HG03460 (cell line): ENCODE results near the gene CERKL.
A peak's percentile ranks its signal among the peaks of the same experiment; 100 is the strongest.
"Not testable (repeated sequence)": the region's sequence is repeated elsewhere in the genome, so short reads cannot be mapped to it uniquely, and the experiment has no call there.

ENCODE experiments used
- ATAC-seq: cut with Tn5 transposase; IDR thresholded peaks from one replicate; pipeline ENCODE4 v1.9.1; 2021; ENCODE audit not compliant: unreplicated experiment

Gene CERKL, protein sequence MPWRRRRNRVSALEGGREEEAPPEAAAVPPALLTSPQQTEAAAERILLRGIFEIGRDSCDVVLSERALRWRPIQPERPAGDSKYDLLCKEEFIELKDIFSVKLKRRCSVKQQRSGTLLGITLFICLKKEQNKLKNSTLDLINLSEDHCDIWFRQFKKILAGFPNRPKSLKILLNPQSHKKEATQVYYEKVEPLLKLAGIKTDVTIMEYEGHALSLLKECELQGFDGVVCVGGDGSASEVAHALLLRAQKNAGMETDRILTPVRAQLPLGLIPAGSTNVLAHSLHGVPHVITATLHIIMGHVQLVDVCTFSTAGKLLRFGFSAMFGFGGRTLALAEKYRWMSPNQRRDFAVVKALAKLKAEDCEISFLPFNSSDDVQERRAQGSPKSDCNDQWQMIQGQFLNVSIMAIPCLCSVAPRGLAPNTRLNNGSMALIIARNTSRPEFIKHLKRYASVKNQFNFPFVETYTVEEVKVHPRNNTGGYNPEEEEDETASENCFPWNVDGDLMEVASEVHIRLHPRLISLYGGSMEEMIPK

DNA sequence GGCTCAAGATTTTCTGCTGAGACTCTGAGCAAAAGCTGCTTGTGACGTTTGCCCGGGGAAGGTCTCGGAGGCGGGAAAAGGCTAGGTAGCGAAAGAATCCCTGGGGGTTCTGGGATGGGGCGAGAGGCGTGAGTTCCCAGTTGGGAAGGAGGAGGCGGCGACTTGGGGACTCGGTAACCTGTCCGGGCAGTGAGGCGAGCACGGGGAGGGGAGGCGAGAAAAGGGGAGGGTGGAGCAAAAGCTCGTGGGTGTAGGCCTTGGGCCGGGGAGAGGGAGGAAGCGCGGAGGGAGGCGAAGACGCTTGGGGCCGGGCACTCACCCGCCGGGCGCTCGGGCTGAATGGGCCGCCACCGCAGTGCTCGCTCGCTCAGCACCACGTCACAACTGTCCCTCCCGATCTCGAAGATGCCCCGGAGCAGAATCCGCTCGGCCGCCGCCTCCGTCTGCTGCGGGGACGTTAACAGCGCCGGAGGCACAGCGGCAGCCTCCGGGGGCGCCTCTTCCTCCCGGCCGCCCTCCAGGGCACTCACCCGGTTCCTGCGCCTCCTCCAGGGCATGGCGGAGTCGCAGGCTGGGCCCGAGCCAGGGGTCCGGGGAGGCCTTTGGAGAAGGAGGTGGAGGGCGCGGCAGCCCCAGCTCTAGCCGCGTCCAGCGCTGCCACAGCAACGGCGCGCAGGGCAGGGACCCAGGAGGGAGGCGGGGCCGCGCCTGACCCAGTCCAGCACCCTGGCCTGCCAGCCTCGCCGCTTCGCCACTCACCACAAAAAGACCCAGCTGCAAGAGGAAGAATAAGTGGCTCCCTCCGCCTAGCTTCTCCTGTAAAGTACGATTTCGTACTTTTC lies at the start of gene CERKL:
TSS of gene CERKL (minus strand) at position 656 of the 842 bp plus-strand sequence. CDS start at position 557, 99 bp downstream.
- ATAC-seq = peak; percentile 85

DNA sequence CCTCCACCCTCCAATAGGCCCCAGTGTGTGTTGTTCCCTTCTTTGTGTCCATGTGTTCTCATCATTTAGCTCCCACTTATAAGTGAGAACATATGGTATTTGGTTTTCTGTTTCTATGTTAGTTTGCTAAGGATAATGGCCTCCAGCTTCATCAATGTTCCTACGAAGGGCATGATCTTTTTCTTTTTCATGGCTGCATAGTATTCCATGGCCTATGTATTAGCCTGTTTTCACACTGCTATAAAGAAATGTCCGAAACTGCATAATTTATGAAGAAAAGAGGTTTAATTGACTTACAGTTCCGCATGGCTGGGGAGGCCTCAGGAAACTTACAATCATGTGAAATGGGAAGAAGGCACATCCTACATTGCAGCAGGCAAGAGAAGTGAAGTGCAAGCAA lies 45.6 kb upstream of the CERKL start:
- not testable (repeated sequence) for ATAC-seq

DNA sequence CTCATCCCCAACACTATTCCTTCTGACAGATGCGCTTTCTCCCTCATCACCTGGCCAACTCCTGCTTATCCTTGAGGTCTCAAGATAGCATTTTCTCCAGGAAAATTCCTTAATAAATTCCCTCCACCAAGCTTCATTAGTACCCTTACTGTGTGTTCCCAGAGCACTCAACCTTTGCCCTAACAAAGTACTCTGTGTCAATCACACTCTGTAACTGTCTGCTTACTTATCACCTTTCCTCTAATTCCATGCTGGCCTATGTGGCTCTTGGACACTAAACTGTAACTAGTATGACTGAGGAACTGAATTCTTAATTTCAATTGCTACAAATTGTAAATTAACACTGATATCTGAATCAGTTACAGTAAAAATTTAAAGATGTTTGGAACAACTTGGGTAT lies 41.3 kb upstream of the CERKL start:
- ATAC-seq = no peak

DNA sequence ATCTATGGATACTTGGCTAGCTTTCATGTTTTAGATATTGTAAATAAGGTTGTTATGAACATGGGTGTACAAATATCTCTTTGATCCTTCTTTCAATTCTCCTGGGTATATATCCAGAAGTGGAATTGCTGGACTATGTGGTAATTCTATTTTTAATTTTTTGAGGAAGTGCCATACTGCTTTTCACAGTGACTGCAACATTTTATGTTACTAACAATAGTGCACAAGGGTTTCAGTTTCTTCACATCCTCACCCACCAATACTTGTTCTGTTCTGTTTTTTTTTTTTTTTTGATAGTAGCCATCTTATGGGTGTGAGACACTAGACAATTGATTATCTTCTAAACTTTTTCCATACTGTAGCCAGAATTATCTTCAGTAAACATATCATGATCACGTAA lies 40.7 kb upstream of the CERKL start:
- no peak for ATAC-seq

DNA sequence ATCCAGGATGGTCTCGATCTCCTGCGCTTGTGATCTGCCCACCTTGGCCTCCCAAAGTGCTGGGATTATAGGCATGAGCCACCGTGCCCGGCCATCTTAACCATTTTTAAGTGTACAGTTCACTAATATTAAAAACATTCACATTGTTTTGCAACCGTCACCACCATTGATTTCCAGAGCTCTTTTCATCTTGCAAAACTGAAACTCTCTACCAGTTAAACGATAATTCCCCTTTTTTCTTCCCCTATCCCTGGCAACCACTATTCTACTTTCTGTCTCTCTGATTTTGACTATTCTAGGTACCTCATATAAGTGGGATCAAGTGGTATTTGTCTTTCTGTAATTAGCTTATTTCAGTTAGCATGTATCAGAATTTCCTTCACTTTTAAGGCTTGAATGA lies 40.2 kb upstream of the CERKL start:
- no peak for ATAC-seq

DNA sequence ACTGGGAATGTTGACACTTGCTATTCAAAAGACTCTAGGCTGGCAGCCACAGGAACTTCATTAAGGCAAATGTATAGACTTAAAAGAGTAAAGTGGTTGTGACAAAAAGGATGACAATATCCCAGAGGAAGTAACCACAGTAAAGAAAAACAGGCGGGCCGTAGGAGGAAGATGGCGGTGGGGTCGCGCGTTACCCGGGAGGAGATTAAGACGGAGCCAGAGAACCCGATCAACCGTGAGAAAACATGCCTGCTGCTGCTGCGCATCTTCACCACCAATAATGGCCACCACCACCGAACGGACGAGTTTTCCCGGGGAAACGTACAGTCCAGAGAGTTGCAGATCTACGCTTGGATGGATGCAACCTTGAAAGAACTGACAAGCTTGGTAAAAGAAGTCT lies 37.4 kb upstream of the CERKL start:
- ATAC-seq = no peak

DNA sequence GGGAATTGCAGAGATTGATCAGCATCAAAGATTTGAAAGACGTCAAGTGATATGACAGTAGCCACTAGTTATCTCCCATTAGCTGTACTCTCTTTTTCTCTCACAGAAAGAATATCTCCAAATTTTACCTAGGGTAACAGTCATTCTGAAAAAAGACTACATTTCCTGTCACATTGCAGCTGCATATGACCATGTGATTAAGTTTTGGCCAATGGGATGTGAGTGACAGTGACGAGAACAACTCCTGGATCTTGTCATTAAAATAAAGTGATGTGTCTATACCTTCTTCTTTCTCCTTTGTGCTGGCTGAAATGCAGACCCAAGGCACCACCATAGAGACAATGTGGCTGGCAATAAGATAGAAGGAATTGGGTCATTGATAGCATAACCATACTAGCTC lies 34.0 kb upstream of the CERKL start:
- no peak for ATAC-seq

DNA sequence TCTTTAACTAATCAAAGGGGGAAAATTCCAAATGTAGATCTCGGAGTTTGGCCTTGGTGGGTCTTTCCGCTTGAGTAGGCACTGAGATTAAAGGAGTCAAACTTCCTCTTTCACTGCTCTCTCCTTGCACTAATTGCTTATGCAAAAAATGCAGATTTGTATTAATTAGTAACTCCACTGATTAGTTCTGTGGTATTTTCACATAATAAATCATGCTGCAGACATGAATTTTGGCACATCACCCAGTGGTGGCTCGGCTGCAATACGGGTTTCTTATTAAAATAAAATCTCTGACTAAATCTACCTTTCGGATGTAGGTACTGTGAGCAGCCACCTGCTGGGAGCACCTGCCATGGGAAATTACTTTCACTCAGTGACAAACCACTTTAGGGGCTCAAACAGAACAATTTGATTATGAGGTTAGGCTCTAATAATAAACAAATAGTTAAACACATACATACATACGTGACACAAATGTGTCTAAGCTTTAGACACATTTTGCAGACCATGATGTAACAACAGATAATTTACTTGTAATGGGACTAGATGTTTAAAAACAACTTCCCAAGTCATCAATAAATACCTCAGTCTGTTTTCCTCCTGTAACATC lies 29.8 kb upstream of the CERKL start:
- no peak for ATAC-seq

DNA sequence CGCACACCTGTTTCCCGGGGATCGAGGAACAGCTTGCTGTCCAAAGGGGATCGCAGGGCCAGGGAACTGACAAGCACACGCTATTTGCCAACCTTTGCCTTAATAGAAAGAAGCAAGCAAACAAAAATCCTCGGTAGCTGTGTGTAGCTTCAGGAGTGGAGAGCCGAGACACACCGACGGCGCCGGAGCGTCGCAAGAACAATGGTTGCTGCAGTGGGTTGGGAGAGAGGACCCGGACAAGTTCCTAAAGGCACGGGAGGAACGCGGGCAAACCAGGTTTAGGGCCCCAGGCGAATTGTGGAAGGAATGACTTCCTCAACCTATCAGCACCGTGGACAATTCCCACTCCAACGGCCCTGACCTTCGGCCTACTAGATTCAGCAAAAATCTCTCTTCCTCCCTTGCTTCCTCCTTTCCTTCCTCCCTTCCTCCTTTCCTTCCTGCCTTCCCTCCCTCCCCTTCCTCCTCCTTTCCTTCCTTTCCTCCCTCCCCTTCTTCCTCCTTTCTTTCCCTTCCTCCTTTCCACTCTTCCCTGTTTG lies 28.3 kb upstream of the CERKL start:
- no peak for ATAC-seq

DNA sequence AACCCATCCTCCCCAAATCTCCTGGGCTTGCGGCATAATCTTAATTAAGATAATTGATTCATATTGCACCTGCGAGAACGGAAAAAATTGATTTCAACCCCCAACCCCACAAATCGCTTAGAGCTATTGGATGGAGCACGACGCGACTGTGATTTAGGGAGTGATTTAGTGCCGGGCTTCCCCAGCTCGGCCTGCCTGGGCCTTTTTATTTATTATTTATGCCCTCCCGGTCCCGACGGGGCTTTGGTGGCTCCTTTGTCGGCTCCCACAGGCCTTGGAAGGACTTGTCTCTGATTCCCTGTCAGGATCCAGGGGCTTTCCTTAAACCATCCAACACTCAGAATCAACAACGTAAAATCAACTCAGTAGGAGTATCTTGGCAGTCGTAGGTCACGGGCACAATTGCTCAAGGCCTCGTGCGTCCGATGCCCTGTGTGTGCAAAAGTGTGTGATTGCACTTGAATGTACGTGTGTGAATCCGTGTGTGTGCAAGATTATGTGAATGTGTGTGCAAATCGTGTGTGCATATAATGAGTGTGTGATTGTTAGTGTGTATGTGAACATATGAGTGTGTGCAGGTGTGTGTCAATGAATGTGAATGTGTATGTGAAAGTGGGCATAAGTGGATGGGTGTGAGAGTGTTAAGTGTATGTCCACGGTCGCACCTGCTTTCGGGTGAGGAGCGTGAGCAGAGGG lies 27.7 kb upstream of the CERKL start:
- ATAC-seq = no peak

DNA sequence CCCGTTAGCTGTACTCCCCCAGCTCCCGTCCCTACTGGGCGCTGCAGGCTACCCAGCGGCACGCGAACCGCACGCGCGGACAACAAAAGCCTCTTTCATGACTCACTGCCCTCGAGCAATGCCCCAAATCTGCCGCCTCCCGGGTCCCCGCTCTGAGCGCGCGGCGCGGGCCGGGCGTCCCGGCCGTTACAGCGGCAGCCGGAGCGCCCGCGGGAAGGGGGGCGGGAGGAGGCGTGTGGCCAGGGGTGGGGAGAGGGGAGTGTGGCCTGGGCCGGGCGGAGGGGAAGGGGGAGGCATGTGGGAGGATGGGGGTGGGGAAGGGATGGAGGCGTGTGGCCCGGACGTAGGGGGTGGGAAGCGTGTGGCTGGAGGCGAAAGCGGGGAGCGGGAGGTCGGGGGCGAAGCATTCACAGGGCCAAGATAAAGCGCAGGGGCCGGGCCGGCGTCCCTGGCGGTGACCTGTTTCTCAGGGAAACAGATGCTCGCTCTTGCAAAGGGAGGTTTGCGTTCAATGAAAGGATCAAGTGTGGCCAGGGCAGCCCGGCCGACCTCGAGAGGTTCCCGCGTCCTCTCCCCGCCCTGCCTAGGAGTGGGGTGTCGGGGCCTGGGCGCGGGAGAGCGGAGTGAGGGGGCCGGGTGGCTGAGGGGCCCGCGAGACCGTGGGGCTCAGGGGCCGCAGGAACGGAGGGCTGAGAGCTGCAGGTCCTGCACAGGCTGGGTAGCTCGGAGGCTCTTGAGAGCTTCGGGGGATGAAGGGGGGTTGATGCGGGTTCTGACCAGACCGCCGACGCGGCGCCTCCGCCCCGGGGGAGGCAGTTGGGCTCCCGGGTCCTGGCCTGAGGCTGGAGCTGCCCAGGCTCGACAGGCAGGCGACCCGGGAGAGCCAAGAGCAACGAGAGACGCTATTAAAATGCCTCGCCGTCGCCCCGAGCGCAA lies 26.9 kb upstream of the CERKL start:
- ATAC-seq = no peak

DNA sequence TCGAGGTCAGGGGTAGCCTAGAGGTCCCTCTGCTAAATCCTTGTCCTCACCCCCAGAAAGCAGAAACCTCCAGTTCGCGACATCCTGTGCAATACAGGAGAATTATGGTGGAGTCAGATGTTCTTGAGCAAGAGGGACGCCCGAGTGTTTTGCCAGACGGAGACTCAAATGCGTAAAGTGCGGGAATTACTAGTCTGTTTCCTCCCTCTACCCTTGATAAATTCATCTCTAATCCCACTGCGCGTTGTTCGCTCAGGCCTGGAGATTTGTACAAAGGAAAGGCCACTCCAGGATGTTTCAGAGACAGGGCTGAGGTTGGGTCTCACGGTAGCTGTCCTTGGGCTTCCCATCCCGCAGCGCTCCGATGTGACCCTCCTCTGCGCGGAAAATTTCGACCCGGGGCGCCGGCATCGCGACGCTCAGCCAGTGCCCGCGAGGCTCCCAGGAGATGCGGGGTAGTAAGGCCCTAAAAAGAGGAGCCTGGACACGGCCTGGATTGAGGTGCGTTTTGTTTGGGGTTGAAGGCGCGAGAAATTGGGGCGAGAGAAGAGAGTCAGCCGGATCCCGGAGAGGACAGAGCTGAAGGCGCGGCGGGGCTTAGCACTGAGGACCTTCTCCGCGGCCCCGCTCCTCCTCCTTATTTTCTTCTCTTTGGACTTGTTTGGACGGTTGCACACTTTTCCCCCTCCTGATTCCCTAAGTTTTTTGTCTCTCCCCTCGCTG lies 26.1 kb upstream of the CERKL start:
- ATAC-seq = no peak

DNA sequence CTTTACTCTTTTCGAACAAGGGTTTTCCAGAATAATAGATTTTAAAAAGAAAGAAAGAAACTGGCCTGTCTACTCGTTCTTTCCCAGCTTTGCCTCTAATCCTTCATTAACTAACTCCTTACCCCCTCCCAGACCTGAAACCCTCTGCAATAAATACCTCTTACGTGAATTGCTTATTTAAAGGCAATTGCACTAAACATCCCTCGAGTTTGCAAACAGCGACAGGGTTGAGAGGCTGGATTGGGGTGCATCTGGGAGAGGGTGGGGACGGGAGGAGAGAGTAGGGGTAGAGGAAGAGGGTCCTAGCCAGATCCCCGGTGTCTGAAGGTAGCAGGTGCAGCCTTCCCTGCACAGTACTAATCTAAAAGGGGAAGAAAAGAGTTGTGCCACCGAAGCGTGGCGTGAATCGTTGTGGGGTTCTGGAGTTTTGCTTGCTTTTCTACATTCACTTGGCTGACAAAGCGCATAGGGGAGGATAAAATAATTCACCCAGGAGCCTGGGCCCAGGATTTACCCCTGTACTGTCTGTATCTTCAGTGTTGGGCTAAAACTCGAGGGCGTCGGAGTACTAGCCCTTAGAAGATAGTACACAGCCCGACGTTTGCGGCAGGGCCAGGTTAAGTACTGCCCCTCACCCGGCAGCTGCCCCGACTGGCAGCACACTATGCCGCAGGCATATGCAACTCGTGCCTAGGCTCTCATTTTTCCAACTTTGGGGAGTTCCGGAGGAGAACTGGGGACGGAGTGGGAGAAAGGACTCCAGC lies 25.3 kb upstream of the CERKL start:
- no peak for ATAC-seq

DNA sequence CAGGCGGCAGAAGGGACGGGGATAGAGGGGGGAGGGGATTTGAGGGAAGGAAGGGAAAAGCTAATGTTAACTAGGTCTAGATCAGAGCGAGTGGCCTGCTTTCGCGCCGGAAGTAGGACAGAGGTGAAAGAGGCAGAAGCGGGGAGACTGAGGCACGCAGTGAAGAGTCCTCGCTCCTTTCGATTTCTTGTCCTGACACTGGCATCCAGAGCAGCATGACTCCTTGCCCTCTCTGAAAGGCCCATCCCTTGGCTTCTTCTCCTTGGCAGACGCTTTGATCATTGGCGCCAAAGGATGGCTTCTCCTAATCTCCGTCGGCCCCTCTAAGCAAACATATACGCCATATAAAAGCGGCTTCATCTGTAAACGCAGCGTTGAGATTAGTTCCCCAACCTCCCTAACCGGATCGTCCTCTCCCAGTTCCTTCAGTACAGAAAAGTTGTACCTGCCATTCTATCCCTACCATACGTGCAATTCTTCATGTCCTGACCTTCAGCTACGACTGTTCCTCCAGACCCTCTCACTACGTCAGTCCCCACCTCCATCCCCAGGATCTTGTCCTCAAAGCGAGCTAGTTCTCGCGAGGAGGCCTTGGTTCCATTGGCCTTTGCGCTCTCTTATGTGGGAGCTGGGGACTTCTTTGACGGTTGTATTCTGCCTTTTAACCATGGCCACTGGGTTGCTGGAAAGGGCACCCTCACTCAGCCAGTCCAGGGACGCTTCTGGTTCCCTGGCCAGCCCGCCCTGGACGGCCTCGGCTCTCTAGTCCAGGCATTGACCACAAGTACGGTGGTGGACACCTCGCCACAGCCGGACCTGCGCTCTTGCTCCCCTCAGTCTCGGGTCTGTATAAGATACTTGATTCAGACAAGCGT lies 24.3 kb upstream of the CERKL start:
- ATAC-seq = no peak

DNA sequence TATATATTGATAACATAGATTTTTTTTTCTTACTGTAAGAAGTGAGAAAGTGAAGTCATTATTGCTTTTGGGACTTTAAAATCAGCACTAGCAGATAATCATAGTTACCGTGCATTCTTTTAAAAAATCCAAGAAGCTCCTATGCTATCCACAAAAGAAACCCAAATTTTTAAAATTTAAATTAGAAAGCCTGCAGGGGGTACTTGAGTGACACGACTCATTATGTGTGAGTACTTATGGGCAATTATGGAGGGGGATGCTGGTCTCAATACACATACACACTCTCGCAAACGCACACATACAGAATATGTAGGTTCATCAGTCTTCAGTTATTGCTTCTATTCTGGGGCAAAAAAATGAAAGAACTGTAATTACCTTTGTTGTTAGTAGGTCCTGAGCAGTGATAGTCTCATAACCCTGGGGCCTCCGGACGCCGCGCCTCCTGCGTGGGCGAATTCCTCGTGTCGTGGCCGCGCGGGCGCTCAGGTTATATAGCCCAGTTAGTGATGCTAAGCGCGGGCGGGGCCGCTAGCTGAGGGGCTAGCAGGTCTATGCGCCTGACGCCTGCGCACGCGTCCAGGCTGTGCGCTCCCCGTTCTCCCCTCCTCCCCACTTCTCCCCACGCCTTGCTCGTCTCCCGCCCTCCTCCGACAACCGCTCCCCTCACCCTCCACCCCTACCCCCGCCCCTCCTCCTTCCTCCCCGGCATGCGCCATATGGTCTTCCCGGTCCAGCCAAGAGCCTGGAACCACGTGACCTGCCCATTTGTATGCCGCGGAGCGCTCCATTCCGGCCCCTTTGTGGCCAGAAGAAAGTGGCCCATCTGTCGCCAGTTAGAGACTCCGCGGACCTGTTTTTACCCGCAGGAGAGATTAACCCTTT lies 23.4 kb upstream of the CERKL start, which contains the start of gene NEUROD1:
TSS of gene NEUROD1 (minus strand) at position 463 of the 882 bp plus-strand sequence. CDS start 1,657 bp downstream, outside the sequence.
- ATAC-seq = no peak

DNA sequence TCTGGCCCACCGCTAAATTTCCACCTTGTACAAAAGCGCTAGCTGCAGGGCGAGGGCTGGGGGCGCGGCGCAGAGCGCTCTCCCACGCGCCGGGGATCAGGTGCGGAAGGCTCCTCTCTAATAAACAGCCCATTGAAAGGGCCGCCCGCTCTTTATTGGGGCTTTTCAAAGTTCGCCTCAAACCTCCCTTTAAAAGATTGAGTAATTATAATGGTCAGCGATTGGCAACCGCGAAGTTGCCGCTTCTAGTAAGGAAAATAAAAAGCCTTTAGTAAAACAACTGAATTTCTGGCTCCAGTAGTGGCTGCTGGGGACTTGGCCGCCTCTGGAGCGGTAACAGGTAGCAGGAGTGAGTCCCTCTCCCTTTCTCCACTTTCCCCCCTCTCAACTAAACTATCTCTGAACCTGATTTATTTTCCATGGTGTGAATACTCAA lies 22.7 kb upstream of the CERKL start:
- ATAC-seq = no peak
